Activated gamma-delta T cell treated with anti-CD3 and anti-CD28 coated beads, Interleukin-2, amount 50 U/mL, for 16 hours (primary cell): ENCODE measurements around the gene DYSF.

ENCODE experiments used
- DNase-seq: peaks from one replicate; pipeline ENCODE4 v3.0.0-alpha.2; 2020; ENCODE audit warnings: low read depth

The DYSF gene

GRCh38 chr2:71711133-71711855, 257.9 kb downstream of the DYSF start:
- DNase-seq, result no peak

- no peak for DNase-seq
Measured at GRCh38 chr2:71712158-71712818, 258.9 kb downstream of the DYSF start.

- DNase-seq, result no peak
Measured at GRCh38 chr2:71713581-71714580, 260.5 kb downstream of the DYSF start.

- no peak for DNase-seq
Measured at GRCh38 chr2:71714601-71715240, 261.4 kb downstream of the DYSF start.

GRCh38 chr2:71715241-71715750, 261.9 kb downstream of the DYSF start:
- no peak for DNase-seq

- DNase-seq, result no peak
Measured at GRCh38 chr2:71715951-71716696, 262.8 kb downstream of the DYSF start.

- no peak for DNase-seq
Measured at GRCh38 chr2:71716697-71717624, 263.6 kb downstream of the DYSF start.

- DNase-seq, result no peak
Measured at GRCh38 chr2:71718686-71719085, 265.3 kb downstream of the DYSF start.

- DNase-seq, result no peak
Measured at GRCh38 chr2:71719520-71720282, 266.3 kb downstream of the DYSF start.

GRCh38 chr2:71720283-71720560, 266.9 kb downstream of the DYSF start:
- DNase-seq, result no peak

GRCh38 chr2:71720596-71721361, 267.4 kb downstream of the DYSF start:
- DNase-seq, result no peak

GRCh38 chr2:71721362-71721665, 268.0 kb downstream of the DYSF start:
- DNase-seq, result no peak

- DNase-seq, result no peak
Measured at GRCh38 chr2:71721669-71722068, 268.3 kb downstream of the DYSF start.

- no peak for DNase-seq
Measured at GRCh38 chr2:71722286-71722685, 268.9 kb downstream of the DYSF start.

- no peak for DNase-seq
Measured at GRCh38 chr2:71724793-71725192, 271.4 kb downstream of the DYSF start.

- DNase-seq, result no peak
Measured at GRCh38 chr2:71725836-71726235, 272.5 kb downstream of the DYSF start.

- no peak for DNase-seq
Measured at GRCh38 chr2:71727562-71727961, 274.2 kb downstream of the DYSF start.

- DNase-seq, result no peak
Measured at GRCh38 chr2:71728036-71728435, 274.7 kb downstream of the DYSF start.
